HG03442 (cell line): ENCODE results near the gene PHF14.
"Not testable (repeated sequence)": the region's sequence is repeated elsewhere in the genome, so short reads cannot be mapped to it uniquely, and the experiment has no call there.

Experiments used
- ATAC-seq: cut with Tn5 transposase; IDR thresholded peaks from one replicate; pipeline ENCODE4 v1.9.1; 2021; ENCODE audit warnings: mild to moderate bottlenecking, moderate library complexity; ENCODE audit not compliant: unreplicated experiment

Gene PHF14

GRCh38 chr7:10973061-10973941, at the start of gene PHF14:
TSS of gene PHF14 (plus strand) at chr7:10973872. CDS start at chr7:10974324, 452 bp downstream.
- ATAC-seq, result peak; percentile 98

GRCh38 chr7:10924370-10924769, 49.3 kb upstream of the PHF14 start:
- no peak for ATAC-seq

GRCh38 chr7:10928203-10928602, 45.5 kb upstream of the PHF14 start:
- not testable (repeated sequence) for ATAC-seq

- ATAC-seq, result no peak
Measured at GRCh38 chr7:10930551-10930950, 43.1 kb upstream of the PHF14 start.

GRCh38 chr7:10931161-10931560, 42.5 kb upstream of the PHF14 start:
- ATAC-seq, result no peak

GRCh38 chr7:10934292-10934691, 39.4 kb upstream of the PHF14 start:
- ATAC-seq, result no peak

- ATAC-seq, result peak; percentile 21
Measured at GRCh38 chr7:10939237-10939910, 34.3 kb upstream of the PHF14 start.

- ATAC-seq, result peak; percentile 92
Measured at GRCh38 chr7:10939911-10940703, 33.6 kb upstream of the PHF14 start.

- ATAC-seq, result no peak
Measured at GRCh38 chr7:10940704-10941355, 32.8 kb upstream of the PHF14 start.

- no peak for ATAC-seq
Measured at GRCh38 chr7:10950494-10950893, 23.2 kb upstream of the PHF14 start.

GRCh38 chr7:10950974-10951578, 22.6 kb upstream of the PHF14 start:
- ATAC-seq, result not testable (repeated sequence)

GRCh38 chr7:10952588-10952987, 21.1 kb upstream of the PHF14 start:
- no peak for ATAC-seq

GRCh38 chr7:10953078-10953750, 20.5 kb upstream of the PHF14 start:
- ATAC-seq, result not testable (repeated sequence)

GRCh38 chr7:10956528-10956927, 17.1 kb upstream of the PHF14 start:
- ATAC-seq, result no peak

GRCh38 chr7:10960242-10960641, 13.4 kb upstream of the PHF14 start:
- ATAC-seq, result not testable (repeated sequence)

GRCh38 chr7:10965016-10965415, 8.7 kb upstream of the PHF14 start:
- not testable (repeated sequence) for ATAC-seq

- ATAC-seq, result no peak
Measured at GRCh38 chr7:10972174-10972573, 1.5 kb upstream of the PHF14 start.

GRCh38 chr7:10973942-10974911, 555 bp downstream of the PHF14 start:
- peak; percentile 27 for ATAC-seq

GRCh38 chr7:10977113-10977512, 3.4 kb downstream of the PHF14 start:
- ATAC-seq, result no peak
